ENCODE results near the gene WBP1L. TPM values are rescaled to one million over a fixed set of nuclear protein-coding genes. Genes with fewer than 3 reads are reported as not detected.

Gene WBP1L
- total and polyA plus RNA-seq, 2 of the 13 experiments (the other 11 are each of a cell fraction or from before 2014, with no cell fraction given) = 8.3 to 12.3 TPM

- TF ChIP-seq ZBTB10 (CRISPR knock-in tag; IDR thresholded peaks at IDR 0.05; ENCODE audit: borderline replicate concordance) (no peak), HNF1A (IDR thresholded peaks at IDR 0.05; ENCODE audit: low read depth) (peak; percentile 42; the same call in 1 of the 2 replicates), HNF1A (CRISPR knock-in tag; IDR thresholded peaks at IDR 0.05; ENCODE audit: borderline replicate concordance) (no peak), ZNF512B (CRISPR knock-in tag; IDR thresholded peaks at IDR 0.05; ENCODE audit: borderline replicate concordance) (no peak; the same call in 1 of the 2 replicates), FOXC1 (CRISPR knock-in tag; IDR thresholded peaks at IDR 0.05; ENCODE audit: borderline replicate concordance) (peak; percentile 59; the same call in 1 of the 2 replicates), SETDB1 (CRISPR knock-in tag; IDR thresholded peaks at IDR 0.05; ENCODE audit: borderline replicate concordance) (no peak), ATF3 (CRISPR knock-in tag; IDR thresholded peaks at IDR 0.05) (peak; percentile 84), ZNF75D (CRISPR knock-in tag; IDR thresholded peaks at IDR 0.05; ENCODE audit: borderline replicate concordance) (no peak), ZMAT5 (CRISPR knock-in tag; IDR thresholded peaks at IDR 0.05; ENCODE audit: borderline replicate concordance, low read depth) (no peak), ZNF264 (CRISPR knock-in tag; IDR thresholded peaks at IDR 0.05) (peak; percentile 82), ZSCAN9 (CRISPR knock-in tag; IDR thresholded peaks at IDR 0.05; ENCODE audit: borderline replicate concordance) (no peak; the same call in 1 of the 2 replicates), BRF2 (CRISPR knock-in tag; IDR thresholded peaks at IDR 0.05) (no peak; the same call in 1 of the 2 replicates), GMEB2 (CRISPR knock-in tag; IDR thresholded peaks at IDR 0.05; ENCODE audit: low read depth) (no peak)
Measured at GRCh38 chr10:102850025-102850518, 106.3 kb downstream of the WBP1L start (continued).
